Measurements from ENCODE around the gene CTDSPL.

- TF ChIP-seq, protein P1, sequence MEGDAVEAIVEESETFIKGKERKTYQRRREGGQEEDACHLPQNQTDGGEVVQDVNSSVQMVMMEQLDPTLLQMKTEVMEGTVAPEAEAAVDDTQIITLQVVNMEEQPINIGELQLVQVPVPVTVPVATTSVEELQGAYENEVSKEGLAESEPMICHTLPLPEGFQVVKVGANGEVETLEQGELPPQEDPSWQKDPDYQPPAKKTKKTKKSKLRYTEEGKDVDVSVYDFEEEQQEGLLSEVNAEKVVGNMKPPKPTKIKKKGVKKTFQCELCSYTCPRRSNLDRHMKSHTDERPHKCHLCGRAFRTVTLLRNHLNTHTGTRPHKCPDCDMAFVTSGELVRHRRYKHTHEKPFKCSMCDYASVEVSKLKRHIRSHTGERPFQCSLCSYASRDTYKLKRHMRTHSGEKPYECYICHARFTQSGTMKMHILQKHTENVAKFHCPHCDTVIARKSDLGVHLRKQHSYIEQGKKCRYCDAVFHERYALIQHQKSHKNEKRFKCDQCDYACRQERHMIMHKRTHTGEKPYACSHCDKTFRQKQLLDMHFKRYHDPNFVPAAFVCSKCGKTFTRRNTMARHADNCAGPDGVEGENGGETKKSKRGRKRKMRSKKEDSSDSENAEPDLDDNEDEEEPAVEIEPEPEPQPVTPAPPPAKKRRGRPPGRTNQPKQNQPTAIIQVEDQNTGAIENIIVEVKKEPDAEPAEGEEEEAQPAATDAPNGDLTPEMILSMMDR (IDR thresholded peaks at IDR 0.05), result no peak
- no peak for TF ChIP-seq POLR2AphosphoS5 (IDR thresholded peaks at IDR 0.05)
- no peak for TF ChIP-seq EP300 (IDR thresholded peaks at IDR 0.05)
Observed at GRCh38 chr3:38030126-38031021, 168.7 kb downstream of the CTDSPL start.

Measured in sigmoid colon (tissue), 4 donors.